LNCAP (cell line): ENCODE measurements around the gene MSI2.

ENCODE experiments used
- CTCF ChIP-seq: fragments of 450-650 bp; IDR thresholded peaks from 2 replicates; pipeline ENCODE4 v1.5.1; 2017; ENCODE audit warnings: mild to moderate bottlenecking

MSI2 gene

GRCh38 chr17:57579245-57579644 lies 322.9 kb downstream of the MSI2 start:
- TF ChIP-seq CTCF = no peak

GRCh38 chr17:57580055-57580739 lies 323.9 kb downstream of the MSI2 start:
- no peak for TF ChIP-seq CTCF

GRCh38 chr17:57582881-57583756 lies 326.8 kb downstream of the MSI2 start:
- TF ChIP-seq CTCF = no peak

GRCh38 chr17:57584050-57584551 lies 327.8 kb downstream of the MSI2 start:
- TF ChIP-seq CTCF = no peak

GRCh38 chr17:57585341-57586195 lies 329.2 kb downstream of the MSI2 start:
- TF ChIP-seq CTCF = no peak

- no peak for TF ChIP-seq CTCF
These were observed 329.9 kb downstream of the MSI2 start for GRCh38 chr17:57586196-57586740.

- TF ChIP-seq CTCF = no peak
These were observed 330.4 kb downstream of the MSI2 start for GRCh38 chr17:57586742-57587141.
